Activated T-cell treated with anti-CD3 and anti-CD28 coated beads, Interleukin-2, amount 50 U/mL, for 1 hour (primary cell): ENCODE results near the gene FARP1.
"Not testable (repeated sequence)": the region's sequence is repeated elsewhere in the genome, so short reads cannot be mapped to it uniquely, and the experiment has no call there.

ENCODE experiments used
- DNase-seq: peaks from one replicate; pipeline ENCODE4 v3.0.0-alpha.2; 2020

FARP1 gene

GRCh38 chr13:98406427-98406826 lies 263.5 kb downstream of the FARP1 start:
- DNase-seq = no peak

DNA sequence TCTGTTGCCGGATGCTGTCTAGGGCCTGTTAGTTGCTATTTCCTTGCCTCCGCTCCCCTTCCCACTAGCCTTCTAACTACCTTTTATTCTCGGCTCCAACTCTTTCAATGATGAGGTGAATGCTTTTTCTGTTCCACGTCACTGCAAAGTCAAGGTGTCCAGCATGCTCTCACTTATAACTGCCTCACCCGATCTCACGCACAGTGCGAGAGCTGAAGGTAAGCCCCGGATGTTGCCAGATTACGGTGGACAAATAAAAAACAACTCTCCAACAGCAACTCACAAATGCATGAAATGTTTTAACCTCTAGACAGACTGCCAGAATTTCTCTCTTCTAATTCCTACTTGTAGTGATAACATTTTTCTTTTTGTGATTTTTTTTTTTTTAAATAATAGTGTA lies 264.1 kb downstream of the FARP1 start:
- no peak for DNase-seq

GRCh38 chr13:98407575-98407974 lies 264.7 kb downstream of the FARP1 start:
- DNase-seq = no peak

DNA sequence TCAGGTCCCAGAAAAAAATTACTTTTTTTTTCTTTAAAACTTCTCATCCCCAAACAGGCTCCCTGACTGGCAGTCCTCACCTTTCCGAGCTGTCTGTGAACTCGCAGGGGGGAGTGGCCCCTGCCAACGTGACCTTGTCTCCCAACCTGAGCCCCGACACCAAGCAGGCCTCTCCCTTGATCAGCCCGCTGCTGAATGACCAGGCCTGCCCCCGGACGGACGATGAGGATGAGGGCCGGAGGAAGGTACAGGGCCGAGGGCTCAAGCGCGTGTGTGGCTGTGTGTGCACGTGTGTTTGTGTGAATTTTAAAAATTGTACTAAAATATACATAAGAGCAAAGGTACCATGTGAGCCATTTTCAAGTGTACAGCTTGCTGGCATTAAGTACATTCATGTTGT lies 266.4 kb downstream of the FARP1 start:
- no peak for DNase-seq

- no peak for DNase-seq
Measured at GRCh38 chr13:98410612-98411011, 267.7 kb downstream of the FARP1 start.

DNA sequence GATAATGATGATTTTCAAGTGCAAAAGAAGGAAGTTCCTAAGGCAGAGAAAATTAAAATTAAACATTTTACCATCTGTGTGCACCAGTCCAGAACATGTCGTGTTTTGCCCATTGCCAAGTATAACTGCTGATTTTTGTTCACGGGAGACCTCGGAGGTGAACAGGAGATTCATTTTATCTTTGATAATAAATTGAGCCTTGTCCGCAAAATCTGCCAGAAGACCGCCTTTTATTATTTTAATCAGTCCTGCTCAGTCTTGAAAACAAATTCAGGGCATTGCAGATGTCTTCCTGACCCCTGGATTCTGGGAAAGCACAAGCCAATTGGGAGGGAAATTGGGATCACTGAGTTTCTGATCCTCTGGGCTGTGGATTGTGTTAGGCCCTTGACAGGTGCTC lies 268.1 kb downstream of the FARP1 start:
- DNase-seq = no peak

GRCh38 chr13:98411617-98412265 lies 268.8 kb downstream of the FARP1 start:
- DNase-seq = no peak

- not testable (repeated sequence) for DNase-seq
Measured at GRCh38 chr13:98413278-98413677, 270.4 kb downstream of the FARP1 start.

DNA sequence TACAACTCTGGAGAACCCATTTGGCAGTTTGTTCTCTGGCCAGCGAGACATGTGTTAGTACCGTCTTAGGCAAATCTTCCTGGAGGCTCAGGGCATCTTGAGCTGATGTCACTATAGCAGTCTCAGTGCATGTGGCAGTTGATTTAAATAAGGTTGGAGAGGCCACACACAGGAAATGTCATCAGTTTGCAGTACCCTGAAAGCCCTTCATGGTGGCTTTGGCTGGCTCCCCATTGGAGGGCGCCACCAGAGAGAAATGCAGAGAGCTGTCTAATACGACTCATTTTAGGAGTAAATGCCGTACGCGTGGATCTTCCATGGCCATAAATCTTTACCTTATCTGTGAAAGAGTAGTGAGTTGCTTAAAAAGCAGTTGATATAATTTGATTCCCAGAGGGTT lies 270.9 kb downstream of the FARP1 start:
- DNase-seq = no peak

GRCh38 chr13:98415326-98416070 lies 272.6 kb downstream of the FARP1 start:
- no peak for DNase-seq

GRCh38 chr13:98416408-98416807 lies 273.5 kb downstream of the FARP1 start:
- DNase-seq = no peak

- no peak for DNase-seq
Measured at GRCh38 chr13:98419786-98420553, 277.1 kb downstream of the FARP1 start.

DNA sequence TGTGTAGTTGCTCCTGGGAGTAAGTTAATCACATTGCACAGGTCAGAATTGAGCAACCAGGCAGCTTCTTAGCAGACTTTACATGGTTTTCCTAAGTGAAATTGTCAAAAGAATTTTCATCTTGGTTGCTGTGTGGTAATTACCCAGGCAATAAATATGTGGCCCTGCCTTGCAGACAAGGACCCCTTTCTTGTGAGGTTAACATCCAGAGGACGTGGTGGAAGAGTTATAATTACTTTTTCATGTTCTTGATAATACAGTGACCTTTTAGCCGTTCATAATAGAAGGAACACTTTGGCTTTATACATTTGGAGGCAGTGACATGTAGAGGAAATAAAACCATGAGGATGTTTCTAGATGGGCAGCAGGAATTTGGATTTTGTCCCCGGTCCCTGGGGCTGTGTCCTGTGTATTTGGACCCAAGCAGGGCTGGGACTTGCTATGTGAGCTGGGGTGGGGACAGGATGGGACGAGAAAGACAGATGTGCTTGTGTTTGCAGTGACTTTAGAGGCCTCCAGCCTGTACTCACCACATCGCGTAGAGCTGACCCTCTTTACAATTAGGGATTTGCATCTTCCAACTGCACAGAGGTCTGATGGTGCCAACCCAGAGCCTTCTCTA lies 277.8 kb downstream of the FARP1 start:
- no peak for DNase-seq

GRCh38 chr13:98422046-98422445 lies 279.2 kb downstream of the FARP1 start:
- no peak for DNase-seq

- no peak for DNase-seq
Measured at GRCh38 chr13:98423417-98423816, 280.5 kb downstream of the FARP1 start.

- no peak for DNase-seq
Measured at GRCh38 chr13:98427331-98427995, 284.6 kb downstream of the FARP1 start.

DNA sequence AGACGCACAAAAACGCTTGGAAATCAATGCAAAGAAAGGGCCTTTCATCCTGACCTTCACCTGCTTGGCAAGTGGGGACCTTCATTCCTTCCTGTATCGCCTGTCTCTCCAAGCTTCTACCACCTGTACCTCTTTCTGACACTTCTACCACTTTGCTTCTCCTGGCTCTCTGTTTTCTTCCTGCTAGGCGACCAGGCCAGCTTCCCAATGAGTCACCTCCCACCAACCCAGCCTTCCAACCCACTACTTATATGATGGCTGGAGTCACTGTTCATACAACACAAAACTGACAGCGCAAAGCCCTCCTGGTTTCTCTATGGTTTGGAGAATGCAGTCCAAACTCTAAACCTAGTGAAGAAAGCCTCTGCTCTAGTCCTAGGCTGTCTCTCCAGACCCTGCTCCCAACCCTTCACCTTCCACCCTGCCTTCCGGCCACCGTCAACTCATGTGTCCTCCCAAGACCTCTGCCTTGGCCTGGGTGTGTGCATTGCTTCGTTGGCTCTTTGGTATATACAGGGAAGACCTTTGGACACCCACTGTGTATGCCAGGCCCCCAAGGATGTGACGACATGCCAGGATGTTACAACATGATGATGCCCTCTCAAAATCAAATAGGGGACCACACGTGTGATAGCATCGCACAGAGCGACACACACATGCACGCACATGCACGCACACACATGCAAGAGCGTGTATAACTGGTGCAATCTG lies 285.5 kb downstream of the FARP1 start:
- DNase-seq = no peak

DNA sequence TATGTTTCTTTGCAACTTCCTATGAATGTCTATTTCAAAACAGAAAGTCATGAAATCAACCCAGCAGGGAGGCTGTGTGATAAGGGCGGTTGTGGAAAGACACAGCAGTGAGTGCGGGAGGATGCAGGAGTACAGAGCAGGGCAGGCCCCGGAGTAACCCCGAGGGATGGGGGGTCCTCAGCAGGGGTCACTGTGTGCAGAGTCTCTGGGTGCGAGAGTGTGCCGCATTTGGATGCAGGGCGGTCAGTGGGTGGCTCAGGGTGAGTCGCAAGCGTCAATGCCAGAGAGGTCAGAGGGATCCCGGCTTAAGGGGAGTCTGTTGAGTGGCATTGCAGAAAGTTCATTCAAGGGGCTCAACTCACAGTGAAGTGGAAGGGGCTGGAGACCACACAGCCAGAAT lies 286.2 kb downstream of the FARP1 start:
- no peak for DNase-seq

DNA sequence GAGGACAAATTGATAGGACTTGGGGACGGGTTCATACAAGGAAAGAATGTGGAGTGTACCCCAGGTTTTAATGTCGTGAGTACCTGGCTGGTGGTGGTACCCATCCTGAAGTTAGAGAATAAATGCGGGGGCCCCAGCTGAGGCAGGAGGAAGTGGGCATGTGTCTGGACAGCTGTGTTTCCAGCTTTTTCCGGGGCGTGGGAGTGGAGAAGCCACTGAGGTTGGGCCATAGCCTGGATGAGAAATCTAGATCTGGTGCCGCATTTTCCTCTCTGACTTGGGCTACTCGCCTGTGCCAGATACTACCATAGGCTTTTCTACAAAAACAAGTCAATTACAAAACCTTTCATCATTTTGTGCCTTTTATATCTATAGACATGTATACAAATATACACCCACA lies 286.6 kb downstream of the FARP1 start:
- no peak for DNase-seq

DNA sequence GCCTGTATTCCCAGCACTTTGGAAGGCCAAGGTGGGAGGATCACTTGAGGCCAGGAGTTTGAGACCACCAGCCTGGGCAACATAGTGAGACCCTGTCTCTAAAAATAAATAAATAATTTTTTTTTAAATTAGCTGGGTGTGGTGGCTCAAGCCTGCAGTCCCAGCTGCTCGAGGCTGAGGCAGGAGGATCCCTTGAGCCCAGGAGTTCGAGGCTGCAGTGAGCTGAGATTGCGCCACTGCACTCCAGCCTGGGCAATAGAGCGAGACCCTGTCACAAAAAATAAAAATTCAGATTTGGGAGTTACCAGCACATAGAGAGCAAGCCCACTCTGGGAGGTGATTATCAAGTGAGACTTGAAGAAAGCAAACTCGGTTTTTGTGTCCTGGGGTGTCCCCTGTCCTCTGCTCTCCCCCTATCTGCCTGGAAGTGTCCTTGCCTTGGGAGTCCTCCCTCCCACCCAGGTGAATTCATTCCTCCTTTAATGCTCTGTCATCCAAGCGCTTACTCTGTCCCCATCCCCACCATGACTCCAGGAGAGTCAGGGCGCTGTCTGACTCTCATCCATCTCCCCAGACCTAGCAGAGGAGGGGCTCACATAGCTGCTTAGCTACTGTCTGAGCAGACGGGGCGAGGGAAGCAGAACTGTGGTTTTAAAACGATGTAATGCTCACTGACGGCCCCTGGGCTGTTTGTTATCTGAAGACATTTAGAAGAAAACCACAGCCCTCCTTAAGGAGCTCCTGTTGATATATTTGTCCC lies 287.3 kb downstream of the FARP1 start:
- no peak for DNase-seq

GRCh38 chr13:98432638-98433037 lies 289.7 kb downstream of the FARP1 start:
- DNase-seq = no peak

GRCh38 chr13:98433654-98434053 lies 290.8 kb downstream of the FARP1 start:
- no peak for DNase-seq
